Measurements from ENCODE around the gene CBX2. TPM values are rescaled to one million over a fixed set of nuclear protein-coding genes. Genes with fewer than 3 reads are reported as not detected.
A peak's percentile ranks its signal among the peaks of the same experiment; 100 is the strongest.

The CBX2 gene
- total and polyA plus RNA-seq, 2 of the 4 experiments (the other 2 are of a cell fraction): 2.0 to 3.2 TPM

GRCh38 chr17:79799174-79799537 lies 21.2 kb downstream of the CBX2 start:
- Histone ChIP-seq H3K9me1 (ENCODE audit: insufficient read depth, low read length) (peaks cover 5% of the 10 kb centered on the region; the same call in 1 of the 2 replicates), H2AK9ac (replicated peaks; ENCODE audit: low read depth, low read length, poor library complexity) (no peak overlapping the region), H3K4ac (ENCODE audit: low read depth, low read length) (no peak overlapping the region), H2BK120ac (ENCODE audit: low read depth, low read length) (no peak overlapping the region), H2BK20ac (ENCODE audit: low read depth, low read length) (no peak overlapping the region), H3K4me2 (ENCODE audit: low read depth, low read length) (no peak overlapping the region), H3K4me1 (ENCODE audit: control insufficient read depth, insufficient read depth, low read length) (peaks cover 14% of the 10 kb centered on the region), H3K4me3 (ENCODE audit: insufficient read depth, low read depth, low read length) (no peak overlapping the region), H3K27ac (ENCODE audit: insufficient read depth, low read length) (no peak overlapping the region), H2AK5ac (ENCODE audit: low read depth, low read length) (no peak overlapping the region), H2BK5ac (ENCODE audit: low read depth, low read length, poor library complexity, severe bottlenecking) (no peak overlapping the region), H3K18ac (ENCODE audit: low read depth, low read length) (no peak overlapping the region), H4K8ac (ENCODE audit: low read depth in 2 of 2, low read length in 2 of 2) (no peak overlapping the region), H3K79me1 (ENCODE audit: low read depth in 1 of 2, low read length in 2 of 2) (peaks cover 8 to 23% of the 10 kb centered on the region in 2 experiments; a peak in 2 of 4 replicates), H4K91ac (ENCODE audit: insufficient read depth, low read depth, low read length) (no peak overlapping the region), H2BK15ac (ENCODE audit: low read depth, low read length) (no peak overlapping the region), H3K56ac (ENCODE audit: extremely low read depth, insufficient read depth, low read length) (no peak overlapping the region), H3K36me3 (ENCODE audit: control insufficient read depth, insufficient read depth, low read length) (peaks cover 9% of the 10 kb centered on the region; the same call in 1 of the 2 replicates), H3K14ac (replicated peaks; ENCODE audit: low read depth, low read length) (no peak overlapping the region), H4K5ac (ENCODE audit: low read depth, low read length) (no peak overlapping the region), H3K9me3 (ENCODE audit: control insufficient read depth, insufficient read depth, low read length) (peaks cover 11% of the 10 kb centered on the region; the same call in 1 of the 2 replicates), H3K23ac (ENCODE audit: low read depth, low read length) (peak overlapping the region; percentile 50; the same call in 1 of the 2 replicates), H2AFZ (replicated peaks; ENCODE audit: low read length, poor library complexity) (no peak overlapping the region), H4K20me1 (ENCODE audit: insufficient read depth, low read length) (peaks cover 8% of the 10 kb centered on the region; the same call in 1 of the 2 replicates), H3K9ac (ENCODE audit: low read depth, low read length) (no peak overlapping the region), H3K27me3 (ENCODE audit: control insufficient read depth, insufficient read depth, low read length) (peaks cover 65% of the 10 kb centered on the region)
- in situ Hi-C loops (cut with MboI; ENCODE audit: low sequenced_read_pairs): no loop called here
- ATAC-seq (ENCODE audit: low read depth) (no peak), DNase-seq (no peak)
- TF ChIP-seq, protein P1, sequence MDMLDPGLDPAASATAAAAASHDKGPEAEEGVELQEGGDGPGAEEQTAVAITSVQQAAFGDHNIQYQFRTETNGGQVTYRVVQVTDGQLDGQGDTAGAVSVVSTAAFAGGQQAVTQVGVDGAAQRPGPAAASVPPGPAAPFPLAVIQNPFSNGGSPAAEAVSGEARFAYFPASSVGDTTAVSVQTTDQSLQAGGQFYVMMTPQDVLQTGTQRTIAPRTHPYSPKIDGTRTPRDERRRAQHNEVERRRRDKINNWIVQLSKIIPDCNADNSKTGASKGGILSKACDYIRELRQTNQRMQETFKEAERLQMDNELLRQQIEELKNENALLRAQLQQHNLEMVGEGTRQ (IDR thresholded peaks at IDR 0.05; ENCODE audit: low read depth, low read length): no peak
- no peak for TF ChIP-seq BHLHE40 (IDR thresholded peaks at IDR 0.05; ENCODE audit: low read depth, low read length)
- WGBS, 2 experiments (ENCODE audit: extremely low coverage in 2 of 2, insufficient read length in 1 of 2): no CpG with 5 or more reads among the region's 23 CpGs
- intact Hi-C loops (cut with micrococcal nuclease): no loop called here
- ChIA-PET CTCF (interaction anchor here (1.2 kb wide), 1 partner anchor 20 kb away, joined by 3 read pairs; no protein-coding TSS in a partner anchor), POLR2A (ENCODE audit: unreplicated experiment) (interaction anchor here (0.6 kb wide), 1 partner anchor 14 kb away, joined by 3 read pairs; no protein-coding TSS in a partner anchor)
- dilution Hi-C loops (cut with HindIII; ENCODE audit: low sequenced_read_pairs, unreplicated experiment): no loop called here
- BruUV-seq (replicated peaks): no TSS peak
